Measurements from ENCODE around the gene CLNK. TPM values are rescaled to one million over a fixed set of nuclear protein-coding genes. Genes with fewer than 3 reads are reported as not detected.

Gene CLNK
- total RNA-seq, 1 donor from 2014 or later, result not detected

GRCh38 chr4:10672379-10672778 lies 12.2 kb downstream of the CLNK start:
- no peak for TF ChIP-seq CTCF (conservative IDR thresholded peaks at IDR 0.05)
- Mint-ChIP-seq H3K9me3 (no peaks in the 10 kb centered on the region), H3K4me1 (ENCODE audit: unreplicated experiment) (no peaks in the 10 kb centered on the region), H3K36me3 (no peaks in the 10 kb centered on the region), H3K4me3 (no peak overlapping the region), H3K27ac (no peak overlapping the region), H3K27me3 (no peaks in the 10 kb centered on the region)
- DNase-seq (ENCODE audit: extremely low spot score, unreplicated experiment), result no peak

GRCh38 chr4:10671799-10672198 lies 12.8 kb downstream of the CLNK start:
- no peak for DNase-seq (ENCODE audit: extremely low spot score, unreplicated experiment)
- H3K9me3 Mint-ChIP-seq, result no peaks in the 10 kb centered on the region
- no peak overlapping the region for H3K27ac Mint-ChIP-seq
- TF ChIP-seq CTCF (conservative IDR thresholded peaks at IDR 0.05), result no peak
- no peaks in the 10 kb centered on the region for H3K36me3 Mint-ChIP-seq
- H3K4me1 Mint-ChIP-seq (ENCODE audit: unreplicated experiment), result no peaks in the 10 kb centered on the region
- H3K4me3 Mint-ChIP-seq, result no peak overlapping the region
- no peaks in the 10 kb centered on the region for H3K27me3 Mint-ChIP-seq

GRCh38 chr4:10671366-10671765 lies 13.2 kb downstream of the CLNK start:
- no peak for TF ChIP-seq CTCF (conservative IDR thresholded peaks at IDR 0.05)
- H3K9me3 Mint-ChIP-seq, result no peaks in the 10 kb centered on the region
- no peaks in the 10 kb centered on the region for H3K4me1 Mint-ChIP-seq (ENCODE audit: unreplicated experiment)
- no peaks in the 10 kb centered on the region for H3K27me3 Mint-ChIP-seq
- H3K4me3 Mint-ChIP-seq, result no peak overlapping the region
- H3K27ac Mint-ChIP-seq, result no peak overlapping the region
- no peak for DNase-seq (ENCODE audit: extremely low spot score, unreplicated experiment)
- no peaks in the 10 kb centered on the region for H3K36me3 Mint-ChIP-seq

- Mint-ChIP-seq H3K4me1 (ENCODE audit: unreplicated experiment) (no peaks in the 10 kb centered on the region), H3K9me3 (no peaks in the 10 kb centered on the region), H3K36me3 (no peaks in the 10 kb centered on the region), H3K27me3 (no peaks in the 10 kb centered on the region), H3K27ac (no peak overlapping the region), H3K4me3 (no peak overlapping the region)
- DNase-seq (ENCODE audit: extremely low spot score, unreplicated experiment), result no peak
- TF ChIP-seq CTCF (conservative IDR thresholded peaks at IDR 0.05), result no peak
These were observed 14.2 kb downstream of the CLNK start for GRCh38 chr4:10670321-10670720.

GRCh38 chr4:10667701-10668326 lies 16.8 kb downstream of the CLNK start:
- no peak for DNase-seq (ENCODE audit: extremely low spot score, unreplicated experiment)
- Mint-ChIP-seq H3K4me3 (no peak overlapping the region), H3K4me1 (ENCODE audit: unreplicated experiment) (peaks cover 5% of the 10 kb centered on the region), H3K27me3 (no peaks in the 10 kb centered on the region), H3K36me3 (no peaks in the 10 kb centered on the region), H3K9me3 (no peaks in the 10 kb centered on the region), H3K27ac (no peak overlapping the region)
- TF ChIP-seq CTCF (conservative IDR thresholded peaks at IDR 0.05), result no peak

GRCh38 chr4:10666616-10667015 lies 18.0 kb downstream of the CLNK start:
- Mint-ChIP-seq H3K27ac (no peak overlapping the region), H3K27me3 (no peaks in the 10 kb centered on the region), H3K4me3 (no peak overlapping the region), H3K4me1 (ENCODE audit: unreplicated experiment) (peaks cover 10% of the 10 kb centered on the region), H3K36me3 (no peaks in the 10 kb centered on the region), H3K9me3 (no peaks in the 10 kb centered on the region)
- no peak for TF ChIP-seq CTCF (conservative IDR thresholded peaks at IDR 0.05)
- no peak for DNase-seq (ENCODE audit: extremely low spot score, unreplicated experiment)
